Bone marrow (tissue), 2 donors: ENCODE data around the gene FAM3D.

Source experiments
- DNase-seq, 2 donors: peaks; one replicate each; lab custom pipeline; 2025; lab: John Stamatoyannopoulos, UW

FAM3D gene

DNA sequence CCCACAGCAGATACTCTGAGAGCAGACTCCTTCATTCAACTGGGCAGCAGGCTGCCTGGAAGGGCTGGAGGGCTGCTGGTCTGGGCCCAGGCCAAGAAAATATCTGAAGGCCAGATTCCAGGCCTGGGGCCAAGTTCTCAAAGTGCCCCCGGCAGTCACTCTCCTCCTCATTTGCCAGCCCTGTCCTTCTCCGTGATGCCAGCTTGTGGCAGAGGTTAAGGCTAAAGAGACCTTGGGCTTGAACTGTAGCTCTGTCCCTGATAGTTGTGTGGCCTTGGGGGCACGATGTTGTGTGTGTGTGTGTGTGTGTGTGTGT is 39.0 kb downstream of the FAM3D start:
- DNase-seq = no peak

DNA sequence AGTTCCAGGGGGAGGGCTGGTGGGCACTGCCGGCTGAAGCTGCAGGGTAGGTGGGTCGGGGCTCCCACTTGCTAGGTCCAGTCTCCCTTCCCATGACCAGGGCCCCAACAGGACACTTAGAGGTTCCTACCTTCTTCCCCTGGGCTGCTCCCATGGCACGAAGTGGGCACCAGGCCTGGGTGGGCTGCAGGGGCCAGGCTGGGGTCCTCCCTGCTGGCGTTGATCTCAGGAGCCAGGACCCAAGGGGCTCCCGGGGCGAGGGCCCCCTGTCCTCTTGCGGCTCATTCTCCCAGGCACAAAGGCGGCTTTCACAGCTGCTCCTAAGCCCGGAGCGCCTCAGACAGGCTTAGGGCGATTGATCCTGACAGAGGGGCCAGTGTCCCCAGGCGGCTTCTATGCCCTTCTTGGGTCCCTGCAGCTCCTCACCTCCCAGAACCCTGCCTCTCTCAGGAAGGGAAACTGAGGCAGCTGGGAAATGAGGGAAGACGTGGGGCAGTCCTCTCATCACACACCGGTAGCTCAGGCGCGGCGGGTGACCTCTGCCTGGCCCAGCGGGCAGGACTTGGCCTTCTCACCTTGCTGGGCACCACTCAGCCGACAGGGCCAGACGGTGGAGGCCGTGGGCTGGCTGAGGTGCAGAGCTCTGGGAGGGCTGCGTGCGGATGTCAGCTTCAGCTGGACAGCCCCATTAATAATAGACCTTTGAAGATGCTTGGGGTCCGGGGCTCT is 39.6 kb downstream of the FAM3D start:
- no peak for DNase-seq

DNA sequence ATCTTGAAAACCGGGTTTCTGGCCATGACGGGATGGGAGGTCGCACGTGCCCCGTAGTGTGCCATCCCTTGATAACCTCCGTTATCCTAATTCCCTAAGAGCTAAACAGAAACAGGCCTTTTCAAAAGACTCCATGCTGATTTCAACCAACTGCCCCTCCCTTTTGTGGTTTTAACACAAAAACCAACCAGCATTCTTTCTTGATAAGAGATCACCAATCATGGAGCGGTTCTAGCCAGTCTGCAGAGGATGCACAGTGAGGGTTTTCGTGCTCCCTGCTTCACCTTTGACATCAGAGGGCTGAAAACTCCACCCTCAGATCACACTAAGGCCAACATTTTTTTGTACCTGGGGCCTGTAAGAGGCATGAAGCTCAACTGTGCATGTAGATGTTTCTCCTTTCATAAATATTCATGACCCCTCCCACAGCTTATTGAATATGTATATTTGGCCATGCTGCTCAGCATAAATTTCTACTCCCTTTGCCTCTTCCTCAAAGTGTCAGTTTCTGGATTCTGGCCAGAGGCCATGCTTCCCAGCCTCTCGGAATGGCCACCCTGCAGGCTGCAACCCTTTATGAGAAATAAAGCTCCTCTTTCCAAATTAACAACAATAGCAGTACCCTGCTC is 41.3 kb downstream of the FAM3D start:
- DNase-seq = no peak

DNA sequence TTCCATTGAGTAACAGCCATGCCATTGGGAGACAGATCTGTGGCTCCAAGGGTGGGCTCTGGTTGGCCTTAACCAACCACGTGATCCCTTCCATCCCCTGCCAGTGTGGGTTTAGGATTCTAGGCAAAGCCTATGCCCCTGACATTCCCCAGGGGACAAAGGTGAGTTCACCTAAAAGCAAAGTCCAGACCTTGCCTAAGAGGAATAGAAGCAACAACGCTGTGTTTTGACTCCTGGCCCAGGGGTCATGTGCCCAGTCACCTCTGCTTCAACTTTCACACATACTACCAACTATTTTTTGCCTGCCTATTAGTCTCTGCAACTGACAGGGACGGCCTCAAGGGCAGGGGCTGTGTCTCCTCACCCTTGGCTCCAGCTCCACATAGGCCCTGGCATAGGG is 42.0 kb downstream of the FAM3D start:
- no peak for DNase-seq

DNA sequence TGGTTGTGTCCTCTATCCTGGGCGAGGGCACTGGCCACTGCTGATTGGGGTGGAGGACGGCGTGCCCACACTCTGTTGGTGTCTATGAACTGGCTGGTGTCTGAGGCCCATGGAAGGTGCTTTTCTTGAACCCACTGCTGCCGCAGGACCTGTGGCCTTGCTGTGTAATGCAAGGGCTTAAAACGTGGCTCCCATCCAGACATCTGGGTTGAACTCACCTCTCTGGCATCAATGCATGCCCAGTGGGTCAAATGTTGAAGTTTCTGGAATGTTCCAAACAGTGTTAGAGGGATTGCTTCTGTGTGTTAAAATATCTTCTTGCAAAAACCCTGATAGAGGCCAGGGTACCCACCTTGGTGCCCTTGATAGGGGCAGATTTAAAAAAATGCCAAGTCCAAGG is 42.6 kb downstream of the FAM3D start:
- DNase-seq = no peak

DNA sequence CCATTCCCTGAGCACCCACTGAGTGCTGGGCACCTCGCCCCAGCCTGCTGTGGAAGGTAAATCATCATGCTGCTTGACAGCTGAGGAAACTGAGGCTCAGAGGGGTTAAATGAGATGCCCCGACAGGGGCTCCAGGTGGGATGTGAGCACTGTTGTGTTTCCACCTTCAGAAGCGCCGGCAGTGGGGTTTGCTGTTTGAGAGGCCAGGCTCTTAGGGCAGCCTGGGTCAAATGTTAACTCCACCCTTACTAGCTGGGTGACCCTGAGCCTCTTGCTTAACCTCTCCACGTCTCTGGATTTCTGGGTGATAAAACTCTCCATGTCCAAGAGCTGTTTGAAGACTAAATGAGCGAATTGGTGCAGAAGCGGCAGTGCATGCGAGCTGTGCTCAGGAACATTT is 43.1 kb downstream of the FAM3D start:
- no peak for DNase-seq

DNA sequence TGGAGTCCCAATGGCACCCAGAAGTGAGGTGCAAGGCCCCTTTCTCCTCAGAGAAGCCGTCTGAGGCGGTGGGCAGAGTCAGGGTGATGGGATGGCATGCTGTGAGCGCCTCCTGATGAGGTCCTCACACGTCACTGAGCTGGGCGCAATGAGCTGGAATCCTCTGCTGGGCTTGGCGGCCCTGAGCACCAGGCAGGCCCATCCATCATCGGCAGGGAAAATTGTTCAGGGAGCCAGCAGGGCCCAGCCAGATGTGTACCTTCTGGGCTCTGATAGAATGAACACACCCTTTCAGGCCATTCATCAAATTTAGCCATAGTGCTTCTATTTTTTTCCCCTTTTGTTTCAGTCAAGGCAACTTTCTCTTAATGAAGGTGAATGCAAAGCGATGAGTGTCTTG is 43.7 kb downstream of the FAM3D start:
- no peak for DNase-seq

DNA sequence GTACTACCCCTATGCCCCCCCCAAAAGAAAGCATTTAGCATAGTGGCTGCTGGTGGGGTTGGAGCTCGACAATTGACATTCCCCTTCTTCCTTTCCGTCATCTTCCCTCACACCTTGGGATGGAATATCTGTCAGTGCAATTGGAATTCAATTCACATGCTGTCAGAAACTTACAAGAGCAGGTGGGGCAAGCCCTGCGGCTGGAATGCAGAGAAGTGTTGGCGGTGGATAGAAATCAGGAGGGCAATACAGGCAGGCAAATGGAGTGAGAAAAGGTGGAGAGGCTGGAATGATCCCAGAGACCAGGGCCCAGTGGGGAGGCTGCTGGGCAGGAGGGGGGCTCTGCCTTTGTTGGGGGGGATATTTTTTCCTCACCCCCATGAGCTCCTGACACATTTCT is 44.1 kb downstream of the FAM3D start:
- DNase-seq = no peak

DNA sequence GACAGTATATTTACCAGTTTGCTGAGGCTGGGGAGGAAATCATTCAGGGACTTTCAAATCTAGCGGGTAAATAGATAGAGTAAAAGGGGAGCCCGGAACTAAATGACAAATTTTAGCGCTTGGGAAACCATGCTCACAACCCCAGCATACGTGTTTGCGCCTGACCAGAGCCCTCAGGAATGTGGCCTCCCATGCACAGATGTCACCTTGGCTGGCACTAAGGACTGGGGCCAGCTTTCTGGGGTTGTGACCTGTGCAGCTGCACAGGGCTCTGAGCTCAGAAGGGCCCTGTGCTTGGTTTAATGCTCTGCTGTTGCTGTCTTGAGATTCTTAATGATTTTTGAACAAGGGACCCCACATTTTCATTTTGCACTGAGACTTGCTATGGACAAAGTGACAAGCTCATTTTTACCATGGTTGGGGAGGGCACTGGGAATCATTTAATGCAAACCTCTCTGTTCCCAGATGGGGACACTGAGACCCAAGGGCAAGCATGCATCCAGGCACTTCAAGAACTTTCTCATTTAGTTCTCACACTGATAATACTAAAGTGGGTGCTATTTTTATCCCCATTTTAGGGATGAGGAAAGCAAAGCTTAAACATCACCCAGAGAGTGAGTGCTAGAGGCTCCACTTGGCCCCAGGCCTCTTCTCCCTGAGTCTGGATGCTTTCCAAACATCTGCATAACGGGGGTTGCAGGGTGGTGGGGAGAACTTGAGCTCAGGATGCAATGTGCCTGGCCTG is 45.3 kb downstream of the FAM3D start:
- no peak for DNase-seq

DNA sequence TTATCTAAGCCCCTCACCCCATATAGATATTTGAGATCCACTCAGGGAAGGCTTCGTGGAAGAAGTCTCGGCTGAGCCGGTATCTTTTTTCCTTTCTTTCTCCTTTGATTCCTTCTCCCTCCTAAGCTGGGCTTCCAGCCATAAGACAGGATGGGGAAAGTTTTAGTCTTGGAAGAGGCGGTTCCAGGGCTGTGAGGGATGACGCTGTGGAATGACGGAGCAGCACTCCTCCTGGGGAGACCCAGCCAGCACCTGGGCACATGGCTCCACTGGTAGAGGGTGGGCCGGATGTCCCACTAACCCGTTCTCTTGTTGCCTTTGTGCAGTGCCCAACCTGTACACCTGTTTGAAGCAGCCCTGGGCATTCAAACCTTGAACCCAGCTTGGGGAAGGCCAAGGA is 46.2 kb downstream of the FAM3D start:
- DNase-seq = no peak

DNA sequence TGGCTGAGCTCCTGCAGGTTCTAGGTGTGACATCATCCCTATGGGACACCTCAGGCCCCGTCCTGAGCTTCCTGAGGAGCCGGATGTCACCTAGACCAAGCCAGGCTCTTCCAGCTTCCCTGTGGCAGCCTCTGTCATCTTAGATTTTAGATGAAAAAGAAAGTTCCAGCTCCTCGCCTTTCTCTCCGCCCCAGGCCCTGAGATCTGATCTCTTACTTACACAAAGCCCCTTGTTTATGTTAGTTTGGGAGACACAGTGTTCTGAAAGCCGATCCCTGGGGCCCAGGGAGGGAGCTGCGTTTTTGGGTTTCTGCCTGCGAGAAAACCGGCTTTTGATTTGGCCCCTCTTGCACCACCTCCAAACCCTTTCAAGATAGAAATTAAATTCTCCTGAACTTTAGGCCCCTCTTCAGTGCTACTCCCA is 49.2 kb downstream of the FAM3D start:
- DNase-seq = no peak

DNA sequence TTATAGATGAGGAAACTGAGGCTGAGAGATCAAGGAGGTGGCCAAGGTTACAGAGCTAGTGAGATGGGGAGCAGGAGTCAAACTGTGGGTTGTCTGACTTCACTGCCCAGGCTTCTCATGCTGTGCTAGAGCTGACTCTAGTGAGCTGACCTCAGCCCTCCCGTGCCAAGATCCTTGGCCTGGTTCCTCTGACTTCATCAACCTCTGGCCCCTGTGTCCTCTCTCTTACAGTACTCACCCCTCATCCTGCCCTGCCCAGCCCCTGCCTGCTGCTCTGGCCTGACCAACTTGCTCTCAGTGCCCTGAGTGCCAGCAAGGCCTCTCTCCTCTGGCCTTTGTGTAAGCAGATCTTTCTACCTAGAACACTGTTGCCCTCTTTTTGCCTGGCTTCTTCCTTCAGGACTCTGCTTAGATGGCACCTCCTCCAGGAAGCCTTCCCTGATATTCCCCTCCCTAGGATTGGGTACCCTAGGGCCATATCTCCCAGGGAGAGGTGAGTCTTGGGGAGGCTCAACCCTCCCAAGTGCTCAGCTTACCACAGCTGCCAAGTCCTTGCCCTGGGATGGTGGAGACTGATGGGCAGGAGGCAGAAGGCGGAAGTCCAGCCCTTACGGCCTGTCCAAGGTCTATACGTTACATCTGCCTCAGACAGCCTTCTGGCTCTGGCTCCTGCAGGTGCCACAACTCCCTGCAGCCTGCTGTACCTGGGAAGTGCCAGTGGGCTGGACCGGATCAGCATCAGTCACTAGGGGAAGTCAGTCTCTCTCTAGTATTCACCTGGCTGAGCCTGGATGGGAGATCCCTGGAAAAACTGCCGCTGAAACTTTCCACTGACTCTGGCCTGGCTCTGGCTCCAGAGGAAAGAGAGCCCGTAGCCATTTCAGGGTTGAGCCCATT is 53.1 kb downstream of the FAM3D start:
- DNase-seq = no peak

DNA sequence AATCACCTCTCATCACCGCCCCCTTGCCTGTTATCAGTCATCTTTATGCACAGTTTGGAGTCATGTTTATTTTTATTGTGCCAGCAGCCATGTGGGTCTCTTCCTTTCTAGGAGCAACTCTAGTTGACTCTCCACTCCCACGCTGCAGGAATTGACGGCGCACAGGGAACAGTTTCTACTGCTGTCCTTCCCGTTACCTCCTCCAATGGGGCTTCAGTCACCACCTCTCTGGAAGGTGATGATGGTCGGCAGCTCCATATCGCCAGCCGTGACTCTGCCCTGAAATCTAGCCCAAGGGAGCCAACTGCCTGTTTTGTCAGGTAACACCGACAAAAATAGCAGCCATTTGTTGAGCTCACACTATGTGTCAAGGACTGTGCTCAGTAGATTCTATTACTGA is 53.7 kb downstream of the FAM3D start:
- no peak for DNase-seq

DNA sequence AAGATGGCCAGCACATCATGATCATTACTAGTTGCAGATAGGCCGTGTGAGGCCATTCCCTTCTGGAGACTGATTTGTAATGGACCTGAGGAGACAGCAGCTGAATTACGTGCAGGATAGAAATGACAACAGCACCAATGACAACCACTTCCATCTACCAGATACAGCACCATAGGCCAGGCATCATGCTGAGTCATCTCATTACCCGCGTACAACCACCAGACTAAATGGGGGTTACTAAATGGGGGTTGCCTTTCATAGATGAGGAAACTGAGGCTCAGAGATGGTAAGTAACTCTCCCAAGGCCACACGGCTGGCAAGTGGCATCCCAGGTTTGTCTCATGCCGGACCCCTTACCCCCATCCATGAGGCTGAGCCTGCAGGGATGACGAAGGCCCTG is 56.6 kb downstream of the FAM3D start:
- no peak for DNase-seq

DNA sequence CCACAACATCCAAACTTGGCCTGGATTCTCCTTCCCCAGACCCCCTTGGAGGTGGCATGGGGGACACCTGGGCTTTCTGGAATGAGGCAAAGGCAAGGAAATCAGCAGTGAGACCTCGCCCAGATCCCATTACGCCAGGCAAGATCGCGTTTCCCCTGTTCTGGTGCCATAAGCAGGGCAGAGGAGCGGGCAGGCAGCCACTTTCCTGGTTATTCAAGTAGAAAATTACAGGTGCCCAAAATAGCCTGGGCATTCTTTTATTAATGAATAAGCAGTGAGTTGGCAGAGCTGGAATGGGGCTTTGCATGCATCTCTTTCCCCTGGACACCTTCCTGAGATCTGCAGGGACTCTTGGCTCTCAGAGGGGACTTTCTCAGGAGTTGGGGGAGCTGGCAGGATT is 57.9 kb downstream of the FAM3D start:
- no peak for DNase-seq

DNA sequence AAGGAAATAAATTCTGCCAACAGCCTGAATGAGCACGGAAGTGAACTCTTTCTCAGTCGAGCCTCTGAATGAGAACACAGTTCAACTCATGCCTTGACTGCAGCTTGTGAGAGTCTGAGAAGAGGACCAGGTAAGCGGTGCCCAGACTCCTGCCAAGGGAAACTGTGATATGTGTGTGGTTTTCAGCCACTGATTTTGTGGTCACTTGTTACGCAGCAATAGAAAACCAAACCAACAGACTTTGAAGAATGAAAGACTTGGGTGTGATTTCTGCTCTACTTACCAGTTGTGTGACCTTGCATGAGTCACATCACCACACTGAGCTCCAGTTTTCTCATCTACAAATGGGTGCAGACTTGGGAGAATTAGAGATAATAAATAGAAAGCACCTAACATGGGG is 58.8 kb downstream of the FAM3D start:
- DNase-seq = no peak

DNA sequence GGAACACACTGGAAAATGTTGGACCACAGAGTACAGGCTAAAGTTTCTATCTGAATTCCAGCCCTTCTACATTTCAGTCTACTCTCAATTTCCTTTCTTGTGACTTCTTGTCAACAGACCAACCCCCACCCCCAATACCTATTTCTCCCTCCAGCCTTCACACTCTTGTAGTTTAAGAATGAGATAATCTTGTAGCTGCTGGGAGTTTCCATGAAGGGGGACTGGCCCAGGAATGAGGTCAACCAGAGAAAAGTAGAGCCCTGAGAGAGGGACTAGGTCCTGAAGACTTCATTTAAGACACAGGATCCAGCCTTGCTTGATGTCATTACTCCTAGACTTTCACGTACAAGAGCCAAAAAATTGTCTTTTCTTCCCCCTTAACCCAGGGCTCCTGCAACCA is 59.9 kb downstream of the FAM3D start:
- no peak for DNase-seq

DNA sequence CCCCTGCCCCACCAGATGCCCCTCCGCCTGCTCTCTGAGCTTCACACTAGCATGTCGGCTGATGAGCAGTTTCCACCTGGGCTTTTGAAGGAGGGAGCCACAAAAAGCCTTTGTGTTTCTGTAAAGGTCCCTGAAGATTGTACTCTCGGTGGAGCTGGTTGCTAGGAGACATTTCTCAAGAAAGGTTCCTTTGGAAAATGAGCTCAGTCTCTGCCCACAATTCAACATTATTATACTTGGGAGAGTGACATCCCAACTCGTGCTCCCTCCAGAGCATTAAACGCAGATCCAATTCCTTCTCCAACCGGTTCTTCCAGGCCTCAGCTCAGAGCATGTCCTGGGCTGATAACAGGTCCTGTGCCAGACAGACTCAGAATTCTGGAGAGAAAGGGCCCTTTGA is 62.5 kb downstream of the FAM3D start:
- DNase-seq = no peak

DNA sequence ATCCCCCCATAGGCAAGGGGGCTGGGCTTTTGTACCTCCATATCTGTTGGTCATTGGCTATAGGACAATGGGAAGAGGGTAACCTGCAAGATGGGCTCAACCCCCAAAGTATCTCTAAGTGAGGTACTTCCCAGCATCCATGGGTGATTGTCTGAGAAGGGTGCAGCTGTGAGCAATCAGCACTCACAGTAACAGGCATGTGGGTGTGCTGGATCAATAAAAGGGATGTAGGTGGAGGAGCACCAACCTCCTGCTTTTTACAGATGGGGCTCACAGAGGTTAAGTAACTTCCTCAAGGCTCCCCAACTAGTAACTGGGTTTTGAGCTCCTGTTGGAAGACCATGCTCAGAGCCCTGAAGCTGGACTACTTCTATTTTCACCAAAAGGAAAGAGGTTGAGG is 63.0 kb downstream of the FAM3D start:
- DNase-seq = no peak

DNA sequence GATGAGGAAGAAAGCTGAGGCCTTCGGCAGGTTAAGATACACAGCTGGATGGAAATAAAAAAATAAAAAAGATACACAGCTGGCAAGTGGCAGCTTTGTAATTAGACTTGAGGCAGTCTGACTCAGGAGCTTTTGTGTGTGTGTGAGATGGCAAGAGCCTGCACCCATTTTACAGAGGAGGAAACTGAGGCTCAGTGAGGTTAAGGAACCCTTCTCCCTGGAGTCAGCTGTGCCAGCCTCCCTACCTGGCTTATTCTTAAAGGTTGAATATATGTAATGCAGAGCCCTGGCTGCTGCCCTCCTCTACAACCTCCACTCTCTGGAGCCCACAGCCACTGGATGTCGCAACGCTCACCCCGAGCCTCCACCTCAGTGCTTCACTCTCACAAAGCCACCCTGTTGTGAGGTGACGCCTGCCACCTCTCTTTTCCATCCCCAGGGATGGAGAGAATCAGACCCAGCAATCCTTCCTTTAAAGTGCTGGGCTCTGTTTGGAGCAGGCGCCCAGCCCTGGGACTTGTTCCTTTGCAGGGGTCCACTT is 68.7 kb downstream of the FAM3D start:
- DNase-seq = no peak

DNA sequence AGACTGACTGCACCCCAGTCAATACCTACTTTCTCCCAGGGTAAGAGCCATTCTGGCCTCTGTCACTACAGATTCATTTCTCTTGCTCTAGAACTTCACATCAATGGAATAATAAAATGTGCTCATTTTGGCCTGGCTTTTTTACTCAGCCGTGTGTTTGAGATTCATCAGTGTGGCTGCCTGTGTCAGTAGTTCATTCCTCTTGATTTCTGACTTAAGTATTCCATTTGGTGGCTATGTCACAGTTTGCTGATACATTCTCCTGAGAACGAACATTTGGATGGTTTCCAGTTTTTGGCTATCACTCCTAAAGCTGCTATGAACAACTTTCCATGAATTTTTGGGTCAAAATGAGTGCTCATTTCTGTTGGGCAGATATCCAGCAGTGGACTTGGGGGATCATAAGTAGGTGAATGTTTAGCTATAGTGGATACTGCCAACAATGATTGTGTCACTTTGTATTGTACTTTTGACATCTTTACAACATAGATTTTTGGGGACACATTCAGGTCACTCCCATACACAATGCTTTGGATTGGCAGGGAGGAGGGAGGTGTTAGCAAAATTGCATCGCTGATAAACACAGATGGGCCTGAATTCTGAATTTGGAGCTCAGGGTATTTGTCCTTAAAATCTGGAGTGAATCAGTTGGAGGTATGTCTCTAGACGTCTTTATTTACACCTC is 69.6 kb downstream of the FAM3D start:
- DNase-seq = no peak

DNA sequence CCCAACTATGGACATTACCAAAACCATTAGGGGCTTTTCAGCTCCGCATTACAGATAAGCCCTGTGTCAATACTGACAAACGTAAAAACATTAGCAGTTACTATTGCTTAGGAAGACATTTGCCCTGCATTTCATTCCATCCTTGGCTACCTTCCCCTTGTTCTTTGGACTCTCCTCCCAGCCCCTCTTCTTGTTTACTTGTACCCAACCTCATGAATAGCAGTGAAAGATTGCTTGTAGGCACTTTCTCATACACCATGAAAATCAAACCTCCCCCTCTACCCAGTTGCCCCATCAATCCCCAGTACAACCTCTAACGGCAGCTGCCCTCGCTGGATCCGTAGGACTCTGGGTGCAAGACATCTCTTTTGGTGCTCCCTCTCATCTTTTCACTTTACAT is 72.5 kb downstream of the FAM3D start:
- DNase-seq = no peak
